Measurements from ENCODE around the gene NCOA7. TPM values are rescaled to one million over a fixed set of nuclear protein-coding genes. Genes with fewer than 3 reads are reported as not detected.
A peak's percentile ranks its signal among the peaks of the same experiment; 100 is the strongest.

Gene NCOA7
- total and polyA plus RNA-seq, 10 of the 15 experiments (the other 5 are each of a cell fraction or from before 2014, with no cell fraction given), result 18.9 to 50.3 (median 34.2) TPM

- no TSS peak for BruUV-seq (replicated peaks)
- peak overlapping the region; percentile 100 for H3K4me2 ChIP-seq (ENCODE audit: control insufficient read depth, insufficient read depth)
- ATAC-seq (no peak), DNase-seq (ENCODE audit: low read depth, low spot score) (no peak), FAIRE-seq (no peak)
- intact Hi-C loops (cut with micrococcal nuclease; ENCODE audit: unreplicated experiment), result no loop called here
- ChIA-PET RAD21 (ENCODE audit: unreplicated experiment) (interaction anchor here (0.8 to 11.2 kb wide), 16 partner anchors 8 to 478 kb away, joined by 3 to 185 read pairs (median 12); partner anchors contain the start of gene HINT3), POLR2A (interaction anchor here (0.6 to 5.8 kb wide), 11 partner anchors 8 to 192 kb away, joined by 3 to 79 read pairs (median 4); partner anchors contain the start of gene HINT3), CTCF (interaction anchor here (0.7 to 23.8 kb wide), 16 partner anchors 9 to 197 kb away, joined by 3 to 505 read pairs (median 4); partner anchors contain the start of genes HINT3 and TRMT11), SMC1A (ENCODE audit: uncharacterized antibody, unreplicated experiment) (interaction anchor here (0.6 to 12.8 kb wide), 19 partner anchors 8 to 1244 kb away, joined by 3 to 325 read pairs (median 20); partner anchors contain the start of genes HINT3 and TRMT11)
- no peaks in the 10 kb centered on the region for H3K9me3 ChIP-seq (replicated peaks; ENCODE audit: control insufficient read depth, insufficient read depth, low read length)
- peak overlapping the region; percentile 91; the same call in 1 of the 2 replicates for H3K4me3 ChIP-seq
- 4% methylated on average over 1 of the region's 1 CpG for WGBS (ENCODE audit: insufficient coverage, insufficient replicate concordance, low lambda C conversion rate, missing lambda C conversion rate)
- no peaks in the 10 kb centered on the region for H3K27me3 ChIP-seq (replicated peaks in 1 of 2; ENCODE audit: control insufficient read depth in 2 of 2, insufficient read depth in 2 of 2, low read length in 1 of 2)
- peaks cover 39% of the 10 kb centered on the region for H3K79me2 ChIP-seq (ENCODE audit: control insufficient read depth, insufficient read depth, low read length)
- peak overlapping the region; percentile 88 for H3K9ac ChIP-seq (ENCODE audit: control insufficient read depth, insufficient read depth, low read length)
- TF ChIP-seq IRF3 (IDR thresholded peaks at IDR 0.05) (no peak), CBX5 (IDR thresholded peaks at IDR 0.05; ENCODE audit: low read depth) (0 out of 2 replicates have a peak, but pooled peaks have one; percentile 10)
- peak overlapping the region; percentile 46 for H2AFZ ChIP-seq (ENCODE audit: control insufficient read depth, low read depth, low read length)
- no peaks in the 10 kb centered on the region for H3K36me3 ChIP-seq (ENCODE audit: control insufficient read depth in 2 of 2, insufficient read depth in 2 of 2, low read length in 1 of 2)
- in situ Hi-C loops (cut with MboI), result loop anchor here (5.0 to 25.0 kb wide), 2 partner anchors 168 to 1498 kb away; partner anchors contain the start of gene HINT3
- H3K27ac ChIP-seq (ENCODE audit: control insufficient read depth, insufficient read depth), result peak overlapping the region; percentile 91
- H3K4me1 ChIP-seq (ENCODE audit: control insufficient read depth, insufficient read depth, low read length), result peaks cover 21% of the 10 kb centered on the region
- no peaks in the 10 kb centered on the region for H4K20me1 ChIP-seq (ENCODE audit: control insufficient read depth, insufficient read depth)
Observed at GRCh38 chr6:125789167-125789566, 1.6 kb upstream of the NCOA7 start.

Data from GM12878 (cell line).